Activated CD8-positive, alpha-beta T cell treated with anti-CD3 and anti-CD28 coated beads for 36 hours (primary cell): ENCODE results near the gene ACYP1. TPM values are rescaled to one million over a fixed set of nuclear protein-coding genes. Genes with fewer than 3 reads are reported as not detected.
A peak's percentile ranks its signal among the peaks of the same experiment; 100 is the strongest.

Source experiments
- ATAC-seq: fragments of 200-7000 bp; cut with Tn5 transposase; one replicate; pipeline ENCODE4 v1.10.0; 2021; ENCODE audit warnings: mild to moderate bottlenecking, moderate library complexity
- CTCF ChIA-PET: fragments of 350-600 bp; sonication (Branson Sonifier 250); formaldehyde crosslinking; loops from one replicate; lab custom pipeline; 2021; ENCODE audit warnings: antibody characterized with exemption; lab: Charles Lee
- POLR2A ChIA-PET: fragments of 350-600 bp; sonication (Branson Sonifier 250); formaldehyde crosslinking; loops from one replicate; lab custom pipeline; 2021; ENCODE audit warnings: antibody characterized with exemption; lab: Charles Lee
- DNase-seq: peaks from one replicate; pipeline ENCODE4 v3.0.0-alpha.2; 2020
- H3K27ac Mint-ChIP-seq: one replicate; pipeline ENCODE4 v1.8.0; 2021; ENCODE audit warnings: mild to moderate bottlenecking, mixed read lengths
- H3K27me3 Mint-ChIP-seq: one replicate; pipeline ENCODE4 v1.8.0; 2021; ENCODE audit warnings: mixed read lengths
- H3K36me3 Mint-ChIP-seq: one replicate; pipeline ENCODE4 v1.8.0; 2021; ENCODE audit warnings: low read depth, mixed read lengths
- H3K4me1 Mint-ChIP-seq: one replicate; pipeline ENCODE4 v1.8.0; 2021; ENCODE audit warnings: low read depth, mixed read lengths
- H3K4me3 Mint-ChIP-seq: one replicate; pipeline ENCODE4 v1.8.0; 2021; ENCODE audit warnings: mild to moderate bottlenecking, moderate library complexity, mixed read lengths
- H3K9me3 Mint-ChIP-seq: one replicate; pipeline ENCODE4 v1.8.0; 2021; ENCODE audit warnings: mixed read lengths
- intact Hi-C: fragments of 100-400 bp; cut with micrococcal nuclease; formaldehyde crosslinking; loops from one replicate; pipeline ENCODE4 v1.10.0; 2022
- total RNA-seq, 2 experiments: library from RNA; stranded (reverse); gene quantifications; one replicate each; pipeline ENCODE4 v1.2.3, GENCODE V29; 2021
- TF ChIP-seq, protein P1 (sequence below): fragments of 200-600 bp; IDR thresholded peaks from one replicate; pipeline ENCODE4 v1.8.0; 2022; ENCODE audit warnings: antibody characterized with exemption, mild to moderate bottlenecking

ACYP1 gene
- total RNA-seq, 2 experiments from 2014 or later: 33.9 to 38.6 TPM

DNA sequence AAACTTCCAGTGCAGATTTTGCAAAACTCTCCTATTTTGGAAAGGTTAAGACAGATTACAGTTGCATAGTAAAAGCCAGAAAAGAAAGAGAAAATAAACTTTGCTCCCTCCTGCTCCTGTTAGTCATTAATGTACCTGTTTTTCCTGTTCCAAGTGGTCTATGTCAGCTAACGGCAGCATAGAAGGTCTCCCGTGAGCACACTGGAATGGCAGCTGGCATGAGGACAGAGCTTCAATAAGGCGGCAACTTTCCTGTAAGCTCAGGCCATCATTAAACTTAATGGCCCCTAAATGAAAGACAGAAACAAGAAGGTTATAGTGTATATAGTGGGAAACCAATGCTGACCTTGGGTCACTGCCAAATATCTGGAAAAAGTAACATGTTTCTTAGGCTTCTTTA lies 45.1 kb downstream of the ACYP1 start:
- peaks cover 42% of the 10 kb centered on the region for H3K36me3 Mint-ChIP-seq
- ChIA-PET POLR2A (interaction anchor here (0.7 to 2.6 kb wide), 4 partner anchors 11 to 15 kb away, joined by 3 to 8 read pairs (median 4); partner anchors contain the start of gene EIF2B2), CTCF (interaction anchor here (0.9 to 1.5 kb wide), 3 partner anchors 8 to 74 kb away, joined by 4 to 5 read pairs (median 5); no protein-coding TSS in a partner anchor)
- H3K4me3 Mint-ChIP-seq: no peak overlapping the region
- no peaks in the 10 kb centered on the region for H3K9me3 Mint-ChIP-seq
- ATAC-seq (no peak), DNase-seq (no peak)
- intact Hi-C loops: no loop called here
- H3K27ac Mint-ChIP-seq: no peak overlapping the region
- TF ChIP-seq, protein P1, sequence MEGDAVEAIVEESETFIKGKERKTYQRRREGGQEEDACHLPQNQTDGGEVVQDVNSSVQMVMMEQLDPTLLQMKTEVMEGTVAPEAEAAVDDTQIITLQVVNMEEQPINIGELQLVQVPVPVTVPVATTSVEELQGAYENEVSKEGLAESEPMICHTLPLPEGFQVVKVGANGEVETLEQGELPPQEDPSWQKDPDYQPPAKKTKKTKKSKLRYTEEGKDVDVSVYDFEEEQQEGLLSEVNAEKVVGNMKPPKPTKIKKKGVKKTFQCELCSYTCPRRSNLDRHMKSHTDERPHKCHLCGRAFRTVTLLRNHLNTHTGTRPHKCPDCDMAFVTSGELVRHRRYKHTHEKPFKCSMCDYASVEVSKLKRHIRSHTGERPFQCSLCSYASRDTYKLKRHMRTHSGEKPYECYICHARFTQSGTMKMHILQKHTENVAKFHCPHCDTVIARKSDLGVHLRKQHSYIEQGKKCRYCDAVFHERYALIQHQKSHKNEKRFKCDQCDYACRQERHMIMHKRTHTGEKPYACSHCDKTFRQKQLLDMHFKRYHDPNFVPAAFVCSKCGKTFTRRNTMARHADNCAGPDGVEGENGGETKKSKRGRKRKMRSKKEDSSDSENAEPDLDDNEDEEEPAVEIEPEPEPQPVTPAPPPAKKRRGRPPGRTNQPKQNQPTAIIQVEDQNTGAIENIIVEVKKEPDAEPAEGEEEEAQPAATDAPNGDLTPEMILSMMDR: no peak
- H3K4me1 Mint-ChIP-seq: no peaks in the 10 kb centered on the region
- H3K27me3 Mint-ChIP-seq: no peaks in the 10 kb centered on the region

DNA sequence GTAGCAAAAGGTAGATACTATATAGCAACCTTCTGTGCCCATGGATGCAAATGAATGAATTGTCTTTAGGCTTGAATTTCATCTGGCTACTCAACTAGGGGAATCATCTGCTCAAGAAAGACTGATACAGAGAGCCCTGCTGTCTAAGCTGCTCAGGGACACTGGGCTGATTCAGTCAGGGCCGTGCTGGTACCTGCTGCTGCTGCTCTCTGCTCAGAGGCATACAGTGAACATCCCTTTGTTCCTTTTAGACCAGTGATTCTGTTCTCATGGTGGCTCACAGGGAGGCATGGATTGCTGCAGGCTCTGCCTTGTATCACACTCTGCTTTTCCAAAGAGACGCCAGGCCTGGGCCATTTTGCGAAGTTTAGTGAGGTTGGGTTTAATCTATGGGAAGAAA lies 47.0 kb downstream of the ACYP1 start:
- no peak overlapping the region for H3K27ac Mint-ChIP-seq
- H3K27me3 Mint-ChIP-seq: no peaks in the 10 kb centered on the region
- DNase-seq: no peak
- no peaks in the 10 kb centered on the region for H3K9me3 Mint-ChIP-seq
- no peak for ATAC-seq
- no peak overlapping the region for H3K4me3 Mint-ChIP-seq
- TF ChIP-seq, protein P1: no peak
- ChIA-PET CTCF (interaction anchor here (0.6 to 1.0 kb wide), 2 partner anchors 8 to 10 kb away, joined by 3 read pairs; no protein-coding TSS in a partner anchor), POLR2A (interaction anchor here (0.6 to 1.3 kb wide), 2 partner anchors 13 to 450 kb away, joined by 3 to 5 read pairs; no protein-coding TSS in a partner anchor)
- peaks cover 48% of the 10 kb centered on the region for H3K36me3 Mint-ChIP-seq
- intact Hi-C loops: no loop called here
- H3K4me1 Mint-ChIP-seq: peaks cover 9% of the 10 kb centered on the region

DNA sequence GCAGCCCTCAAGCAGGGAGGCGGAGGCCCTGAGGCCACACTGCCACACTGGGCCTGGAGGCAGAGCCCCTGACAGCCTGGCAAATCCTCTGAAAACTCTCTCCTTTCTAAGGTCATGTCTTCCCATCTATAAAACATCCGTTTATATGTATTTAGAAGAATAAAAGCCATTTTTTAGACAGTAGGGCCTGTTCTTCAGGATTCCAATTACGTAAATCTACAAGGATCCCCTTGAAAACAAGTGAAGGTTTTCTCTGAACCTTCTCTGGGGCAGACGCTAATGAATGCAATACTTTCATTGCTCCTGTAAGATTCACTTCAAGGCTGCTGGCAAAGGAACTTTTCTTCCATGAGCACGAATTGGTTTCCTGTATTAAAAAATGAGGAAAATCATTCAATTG lies 48.3 kb downstream of the ACYP1 start:
- POLR2A ChIA-PET: no interaction called here
- CTCF ChIA-PET: interaction anchor here (1.0 to 1.5 kb wide), 2 partner anchors 9 to 155 kb away, joined by 3 to 4 read pairs; no protein-coding TSS in a partner anchor
- DNase-seq (no peak), ATAC-seq (no peak)
- TF ChIP-seq, protein P1: no peak
- Mint-ChIP-seq H3K27ac (no peak overlapping the region), H3K4me1 (peaks cover 20% of the 10 kb centered on the region), H3K4me3 (no peak overlapping the region), H3K9me3 (no peaks in the 10 kb centered on the region), H3K36me3 (peaks cover 52% of the 10 kb centered on the region), H3K27me3 (no peaks in the 10 kb centered on the region)
- intact Hi-C loops: no loop called here

DNA sequence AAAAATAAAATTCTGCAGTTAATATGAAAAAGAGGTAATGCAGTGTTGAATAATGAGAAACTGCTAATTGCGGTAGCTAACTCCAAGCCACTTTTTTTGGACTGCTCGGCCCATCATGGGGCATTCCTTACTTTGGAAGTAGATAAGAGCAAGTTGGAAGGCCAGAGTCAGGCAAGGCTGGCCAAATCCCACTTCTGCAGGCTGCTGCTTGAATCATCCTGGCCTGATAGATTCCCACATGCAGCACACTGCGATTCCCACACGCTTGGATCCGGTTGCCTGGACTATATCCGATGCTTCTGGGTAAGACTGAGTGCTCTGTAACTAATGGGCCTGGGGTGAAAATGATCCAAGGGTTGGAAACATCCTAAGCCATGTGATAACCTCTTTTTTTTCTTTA lies 50.5 kb downstream of the ACYP1 start:
- H3K27ac Mint-ChIP-seq: no peak overlapping the region
- POLR2A ChIA-PET: interaction anchor here (1.0 to 1.8 kb wide), 2 partner anchors 9 to 12 kb away, joined by 4 to 7 read pairs; no protein-coding TSS in a partner anchor
- TF ChIP-seq, protein P1: no peak
- peaks cover 31% of the 10 kb centered on the region for H3K4me1 Mint-ChIP-seq
- peaks cover 59% of the 10 kb centered on the region for H3K36me3 Mint-ChIP-seq
- intact Hi-C loops: no loop called here
- DNase-seq (no peak), ATAC-seq (no peak)
- H3K9me3 Mint-ChIP-seq: no peaks in the 10 kb centered on the region
- H3K27me3 Mint-ChIP-seq: no peaks in the 10 kb centered on the region
- CTCF ChIA-PET: interaction anchor here (0.7 to 1.2 kb wide), 7 partner anchors 10 to 532 kb away, joined by 3 to 4 read pairs (median 3); no protein-coding TSS in a partner anchor
- no peak overlapping the region for H3K4me3 Mint-ChIP-seq

DNA sequence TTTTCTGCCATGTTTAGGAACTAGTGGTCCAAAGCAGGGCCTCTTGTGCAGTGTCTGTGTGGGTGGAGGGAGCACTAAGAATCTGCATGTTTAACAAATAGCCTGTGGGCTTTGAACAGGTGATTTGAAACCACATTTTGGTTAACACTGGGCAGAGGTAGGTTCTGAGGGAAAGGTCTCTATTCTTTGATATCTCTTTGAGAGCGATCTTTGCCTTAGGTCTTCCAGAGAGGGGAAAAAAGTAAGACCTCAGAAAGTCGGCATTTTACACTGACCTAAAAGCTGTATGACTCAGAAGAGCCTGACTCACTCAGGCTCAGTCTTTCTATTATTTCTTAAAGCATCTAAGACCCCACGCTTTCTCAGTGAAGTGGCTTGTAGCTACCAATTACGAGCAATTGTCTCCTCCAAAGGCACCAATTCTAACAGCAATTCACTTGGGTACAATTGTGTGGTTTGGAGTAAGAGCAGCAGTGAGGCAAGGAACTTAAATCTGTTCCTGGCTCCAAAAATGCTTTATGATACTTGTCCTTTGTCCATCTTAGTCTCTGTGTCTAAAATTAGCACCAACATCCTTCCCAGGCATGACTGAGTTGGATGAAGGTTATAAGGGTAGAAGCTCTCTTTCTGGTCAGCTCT lies 52.3 kb downstream of the ACYP1 start:
- H3K36me3 Mint-ChIP-seq: peaks cover 68% of the 10 kb centered on the region
- CTCF ChIA-PET: interaction anchor here (0.6 to 1.2 kb wide), 7 partner anchors 12 to 317 kb away, joined by 3 to 7 read pairs (median 3); no protein-coding TSS in a partner anchor
- H3K4me3 Mint-ChIP-seq: no peak overlapping the region

More for the DNA sequence above, 52.3 kb downstream of the ACYP1 start:
- no peaks in the 10 kb centered on the region for H3K27me3 Mint-ChIP-seq
- intact Hi-C loops: no loop called here
- no peaks in the 10 kb centered on the region for H3K9me3 Mint-ChIP-seq
- POLR2A ChIA-PET: interaction anchor here (1.0 to 1.5 kb wide), 3 partner anchors 9 to 23 kb away, joined by 3 to 8 read pairs (median 4); partner anchors contain the start of gene EIF2B2
- peaks cover 43% of the 10 kb centered on the region for H3K4me1 Mint-ChIP-seq
- TF ChIP-seq, protein P1: no peak
- DNase-seq (peak; percentile 66), ATAC-seq (peak; percentile 94)
- peak overlapping the region; percentile 83 for H3K27ac Mint-ChIP-seq
